GM21825 (cell line): ENCODE results near the gene ID1.
"Not testable (repeated sequence)": the region's sequence is repeated elsewhere in the genome, so short reads cannot be mapped to it uniquely, and the experiment has no call there.

Experiments used
- ATAC-seq: cut with Tn5 transposase; IDR thresholded peaks from one replicate; pipeline ENCODE4 v1.9.1; 2021; ENCODE audit warnings: mild to moderate bottlenecking, moderate library complexity; ENCODE audit not compliant: unreplicated experiment

The ID1 gene

DNA sequence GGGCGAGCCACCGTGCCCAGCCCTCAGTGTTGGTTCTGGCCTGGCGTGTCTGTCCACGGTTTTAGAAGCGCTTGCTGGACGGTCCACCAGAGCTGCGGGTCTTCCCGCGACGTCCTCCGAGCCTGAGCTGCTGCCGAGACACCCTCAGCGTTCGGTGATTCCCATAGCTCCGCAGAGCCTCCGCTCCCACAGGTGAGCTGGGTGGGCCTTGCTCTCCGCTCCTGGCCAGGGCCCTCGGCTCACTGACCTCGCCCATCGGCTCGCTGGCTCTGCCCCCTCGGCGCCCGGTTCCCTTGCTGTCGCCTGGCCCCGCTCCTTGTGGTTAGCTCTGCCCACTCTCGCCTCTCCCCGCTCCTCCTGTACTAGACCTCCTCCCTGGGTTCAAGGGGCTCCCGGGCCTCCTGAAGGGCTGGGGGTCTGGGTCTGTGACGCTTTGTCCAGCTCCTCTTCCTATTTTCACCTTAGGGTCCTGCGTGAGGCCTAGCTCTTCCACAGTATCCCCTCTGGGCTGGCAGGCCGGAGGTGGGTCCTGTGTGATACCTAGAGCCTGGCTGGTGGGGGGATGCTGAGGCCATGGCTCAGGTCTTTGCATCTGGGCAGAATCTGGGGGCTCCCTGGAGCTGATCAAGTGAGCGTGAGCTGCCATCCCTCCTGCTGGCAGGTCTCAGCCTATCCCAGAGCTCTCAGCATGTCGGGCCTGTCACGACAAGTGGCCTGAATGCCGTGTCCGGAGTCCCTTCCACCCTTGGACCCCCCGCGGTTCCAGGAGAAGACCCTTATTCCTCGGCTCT lies 27.7 kb downstream of the ID1 start:
- no peak for ATAC-seq

DNA sequence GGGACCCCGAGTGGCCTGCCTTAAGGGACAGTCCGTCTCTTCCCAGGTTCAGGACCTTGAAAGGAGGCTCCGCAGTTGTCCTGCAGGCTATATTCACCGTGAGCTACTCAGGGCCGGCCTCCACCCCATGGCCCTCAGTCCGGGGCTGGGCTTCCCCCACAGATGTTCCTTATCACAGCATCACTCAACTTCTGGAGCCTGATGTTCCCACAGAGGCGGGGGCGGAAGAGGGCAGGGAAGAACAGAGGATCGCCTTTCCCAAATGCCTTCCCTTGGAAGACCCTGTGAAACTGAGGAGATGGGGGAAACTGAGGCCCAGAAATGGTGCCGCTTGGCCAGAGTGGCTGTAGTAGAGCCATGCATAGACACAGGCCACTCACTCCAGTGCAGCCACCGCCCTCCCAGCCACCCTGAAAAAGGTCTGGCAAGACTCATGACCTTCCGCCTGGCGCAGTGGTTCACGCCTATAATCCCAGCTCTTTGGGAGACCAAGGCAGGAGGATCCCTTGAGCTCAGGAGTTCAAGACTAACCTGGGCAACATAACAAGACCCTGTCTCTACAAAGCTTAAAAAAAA lies 28.3 kb downstream of the ID1 start:
- ATAC-seq: no peak

DNA sequence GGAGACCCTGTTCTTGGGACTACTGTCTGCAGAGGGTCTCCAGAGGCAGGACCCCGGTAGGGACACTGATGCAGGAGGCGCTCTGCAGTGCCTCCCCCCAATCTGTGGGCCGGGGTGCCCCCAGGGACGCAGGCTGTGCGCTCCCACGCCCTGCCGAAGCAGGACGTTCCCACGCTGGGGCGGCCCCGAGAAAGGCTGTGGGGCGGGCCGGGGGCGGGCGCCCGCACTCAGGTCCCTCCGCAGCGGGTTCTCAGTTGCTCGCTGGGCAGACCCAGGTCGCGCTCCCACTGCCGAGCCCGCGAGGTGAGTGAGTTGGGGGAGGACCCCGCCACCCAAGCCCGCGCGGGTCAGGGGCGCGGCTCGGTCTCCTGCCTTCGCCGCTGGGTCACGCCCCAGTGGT lies 32.6 kb downstream of the ID1 start, which contains the start of gene COX4I2:
TSS of gene COX4I2 (plus strand) at position 253 of the 400 bp plus-strand sequence. CDS start 1,106 bp downstream, outside the sequence.
- ATAC-seq: no peak

GRCh38 chr20:31638317-31638716 lies 33.2 kb downstream of the ID1 start:
- ATAC-seq: no peak

DNA sequence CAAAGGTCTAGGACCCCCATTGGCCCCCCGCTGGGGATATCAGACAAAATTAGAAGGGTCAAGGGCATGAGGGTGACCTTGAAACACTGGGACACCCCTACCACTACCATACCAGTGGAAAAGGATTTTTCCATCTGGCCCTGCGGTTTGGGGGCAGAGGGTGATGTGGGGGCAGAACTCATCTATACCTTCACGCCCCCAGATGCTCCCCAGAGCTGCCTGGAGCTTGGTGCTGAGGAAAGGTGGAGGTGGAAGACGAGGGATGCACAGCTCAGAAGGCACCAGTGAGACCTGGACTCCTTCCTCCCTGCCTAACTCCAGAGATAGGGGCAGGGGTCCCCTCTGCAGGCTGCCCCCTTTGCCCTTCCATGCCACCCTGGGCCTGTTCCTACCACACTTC lies 33.7 kb downstream of the ID1 start:
- no peak for ATAC-seq

DNA sequence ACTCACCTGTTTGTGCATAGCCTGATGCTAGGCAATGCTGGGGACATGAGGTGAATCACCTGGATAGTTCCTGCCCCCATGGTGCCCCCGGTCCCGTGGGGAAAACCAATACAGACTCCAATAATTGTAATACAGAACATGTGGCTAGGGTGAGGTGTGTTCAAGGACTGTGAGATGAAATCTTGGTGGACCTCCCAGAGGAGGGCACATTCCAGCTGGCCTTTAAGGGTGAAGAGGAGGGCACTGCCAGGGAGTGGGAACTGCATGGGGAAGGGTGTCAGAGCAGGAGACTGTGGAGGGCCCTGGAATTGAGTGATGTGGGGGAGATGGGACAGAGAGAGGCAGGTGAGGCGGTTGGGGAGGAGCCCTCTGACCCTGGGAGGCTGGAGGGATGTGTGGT lies 35.2 kb downstream of the ID1 start:
- no peak for ATAC-seq

DNA sequence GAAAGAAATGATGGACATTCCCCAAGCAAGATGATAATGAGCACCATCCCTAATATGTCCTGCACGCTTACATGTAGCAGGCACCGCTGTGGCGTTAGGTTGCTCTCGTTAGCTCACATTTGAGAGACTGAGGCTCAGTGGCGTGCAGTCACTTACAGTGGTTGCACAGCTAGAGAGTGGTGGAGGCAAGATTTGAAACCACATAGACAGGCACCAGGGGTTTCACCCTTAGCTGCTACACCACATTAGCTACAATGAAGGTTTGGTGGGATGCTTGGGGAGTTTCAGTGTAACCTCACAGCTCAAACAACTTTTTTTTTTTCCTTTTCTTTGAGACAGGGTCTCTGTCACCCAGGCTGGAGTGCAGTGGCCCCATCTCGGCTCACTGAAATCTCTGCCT lies 36.3 kb downstream of the ID1 start:
- ATAC-seq: no peak

GRCh38 chr20:31642837-31643236 lies 37.7 kb downstream of the ID1 start:
- ATAC-seq: no peak

DNA sequence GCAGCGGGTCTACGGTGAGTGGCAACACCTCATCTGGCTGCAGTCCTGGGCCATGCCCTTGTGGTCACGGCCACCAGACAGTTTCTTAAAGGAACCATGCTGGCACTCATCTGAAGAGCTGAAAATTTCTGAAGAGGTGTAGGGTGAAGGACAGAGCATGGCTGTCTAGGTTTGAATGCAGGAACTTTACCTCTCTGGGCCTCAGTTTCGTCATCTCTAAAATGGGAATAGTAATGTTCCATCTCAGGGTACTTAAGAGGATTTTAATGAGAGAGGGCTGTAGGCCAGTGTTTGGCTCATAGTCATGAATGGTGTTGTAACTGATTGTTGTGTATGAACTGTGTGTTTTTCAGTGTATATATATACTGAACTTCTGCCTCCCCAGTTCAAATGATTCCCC lies 38.4 kb downstream of the ID1 start:
- ATAC-seq: no peak

DNA sequence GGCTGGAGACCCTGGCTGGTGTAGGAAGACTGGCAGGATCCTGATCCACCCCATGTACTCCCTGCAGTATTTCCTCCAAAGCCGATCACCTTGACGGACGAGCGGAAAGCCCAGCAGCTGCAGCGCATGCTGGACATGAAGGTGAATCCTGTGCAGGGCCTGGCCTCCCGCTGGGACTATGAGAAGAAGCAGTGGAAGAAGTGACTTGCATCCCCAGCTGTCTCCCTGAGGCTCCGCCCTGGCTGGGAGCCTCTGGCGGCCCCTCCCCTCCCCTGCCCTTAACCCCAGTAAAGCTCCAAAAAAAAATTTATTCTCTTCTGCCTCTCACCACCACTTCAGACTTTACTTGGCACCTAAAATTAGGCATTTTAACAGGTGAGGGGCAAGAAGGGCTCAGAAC lies 39.6 kb downstream of the ID1 start:
- ATAC-seq: no peak

- ATAC-seq: not testable (repeated sequence)
Observed at GRCh38 chr20:31648104-31648503, 43.0 kb downstream of the ID1 start.

DNA sequence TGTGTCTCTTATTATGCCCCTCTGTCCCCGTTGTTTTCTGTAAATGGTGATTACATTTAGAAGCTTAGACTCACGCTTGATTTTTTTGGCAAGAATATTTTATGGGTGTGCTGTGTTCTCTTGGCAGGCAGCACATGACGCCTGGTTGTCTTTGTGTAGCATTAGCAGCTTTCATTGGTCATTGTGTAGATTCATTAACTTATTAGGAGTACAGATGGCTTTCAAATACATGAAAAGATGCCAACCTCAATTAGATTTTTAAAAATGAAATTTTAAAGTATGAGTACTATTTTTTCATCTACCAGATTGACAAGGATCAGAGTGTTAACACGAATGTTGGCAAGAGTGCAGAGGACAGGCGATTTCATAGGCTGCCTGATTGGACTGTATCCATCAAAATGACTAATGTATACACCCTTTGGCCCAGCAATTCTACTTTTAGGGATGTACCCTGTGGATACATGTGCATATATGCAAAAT lies 47.9 kb downstream of the ID1 start:
- no peak for ATAC-seq

DNA sequence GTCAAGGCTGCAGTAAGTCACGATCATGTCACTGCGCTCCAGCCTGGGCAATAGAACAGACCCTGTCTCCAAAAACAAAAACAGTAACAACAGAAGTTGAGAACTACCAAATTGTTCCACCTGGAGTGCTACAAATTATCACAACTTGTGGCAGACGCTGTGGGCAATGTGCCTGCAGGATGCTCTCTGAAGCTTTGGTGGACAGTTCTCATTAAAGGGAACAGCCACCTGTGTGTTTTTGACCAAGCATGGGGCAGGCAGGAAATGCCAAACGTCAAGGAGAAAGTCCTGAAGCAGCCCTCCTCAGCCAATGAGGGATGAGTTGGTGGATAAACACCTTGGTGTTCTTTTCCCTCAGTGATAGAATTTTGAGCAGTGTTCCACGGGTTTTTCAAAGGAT lies 48.5 kb downstream of the ID1 start:
- ATAC-seq: no peak

- no peak for ATAC-seq
Observed at GRCh38 chr20:31654534-31654933, 49.4 kb downstream of the ID1 start.
